ENCODE data around the gene CCDC63.
"Not testable (repeated sequence)": the region's sequence is repeated elsewhere in the genome, so short reads cannot be mapped to it uniquely, and the experiment has no call there.

The CCDC63 gene

GRCh38 chr12:110923692-110924334, 77.0 kb downstream of the CCDC63 start:
- DNase-seq: no peak

- DNase-seq: no peak
Observed at GRCh38 chr12:110927546-110927945, 80.8 kb downstream of the CCDC63 start.

- no peak for DNase-seq
Observed at GRCh38 chr12:110928700-110929099, 81.9 kb downstream of the CCDC63 start.

GRCh38 chr12:110929818-110930217, 83.0 kb downstream of the CCDC63 start:
- DNase-seq: no peak

- no peak for DNase-seq
Observed at GRCh38 chr12:110930348-110931314, 83.8 kb downstream of the CCDC63 start.

- DNase-seq: no peak
Observed at GRCh38 chr12:110931315-110931728, 84.5 kb downstream of the CCDC63 start.

GRCh38 chr12:110932046-110932445, 85.3 kb downstream of the CCDC63 start:
- no peak for DNase-seq

GRCh38 chr12:110933326-110933974, 86.7 kb downstream of the CCDC63 start:
- no peak for DNase-seq

- DNase-seq: no peak
Observed at GRCh38 chr12:110934093-110934852, 87.5 kb downstream of the CCDC63 start.

- no peak for DNase-seq
Observed at GRCh38 chr12:110935588-110935987, 88.8 kb downstream of the CCDC63 start.

- no peak for DNase-seq
Observed at GRCh38 chr12:110936367-110937103, 89.7 kb downstream of the CCDC63 start.

- peak; percentile 65 to 69 for DNase-seq
Observed at GRCh38 chr12:110937104-110937641, 90.4 kb downstream of the CCDC63 start.

- no peak for DNase-seq
Observed at GRCh38 chr12:110940296-110940695, 93.5 kb downstream of the CCDC63 start.

- no peak for DNase-seq
Observed at GRCh38 chr12:110940933-110941332, 94.1 kb downstream of the CCDC63 start.

GRCh38 chr12:110941391-110941790, 94.6 kb downstream of the CCDC63 start:
- DNase-seq: no peak

GRCh38 chr12:110943373-110943772, 96.6 kb downstream of the CCDC63 start:
- DNase-seq: no peak

- DNase-seq: no peak
Observed at GRCh38 chr12:110948041-110948440, 101.3 kb downstream of the CCDC63 start.

GRCh38 chr12:110950466-110950865, 103.7 kb downstream of the CCDC63 start:
- not testable (repeated sequence) for DNase-seq

GRCh38 chr12:110950867-110951266, 104.1 kb downstream of the CCDC63 start:
- DNase-seq: not testable (repeated sequence)

All from stimulated activated CD4-positive, alpha-beta T cell treated with anti-CD3 and anti-CD28 coated beads, Interleukin-2, amount 100 ng/mL, for 48 hours (primary cell).